ENCODE measurements around the gene GPR152. TPM values are rescaled to one million over a fixed set of nuclear protein-coding genes. Genes with fewer than 3 reads are reported as not detected.

Gene GPR152
- total and polyA plus RNA-seq, 2 donors (not counting 3 experiments of a cell fraction or from before 2014, with no cell fraction given): not detected

DNA sequence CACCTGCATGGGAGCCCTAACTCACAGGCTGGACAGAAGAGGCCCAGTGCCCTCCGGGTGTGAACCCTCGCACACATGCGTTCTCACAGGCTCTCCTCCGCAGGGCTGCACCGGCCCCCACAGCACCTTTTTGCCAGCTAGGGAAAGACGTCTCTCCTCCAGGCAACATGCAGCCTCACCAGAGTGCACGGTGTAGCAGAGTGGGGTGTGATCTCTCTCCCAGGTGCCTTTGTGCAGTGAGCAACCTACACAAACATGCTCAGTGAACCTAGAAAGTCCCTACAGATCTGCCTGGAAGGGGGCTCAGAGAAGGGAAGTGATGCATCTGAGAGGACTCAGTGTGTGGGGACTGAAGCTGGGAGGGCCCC, 40.8 kb downstream of the GPR152 start:
- Histone ChIP-seq H3K4me2 (ENCODE audit: insufficient read depth, low read length) (no peak overlapping the region), H4K20me1 (replicated peaks; ENCODE audit: control insufficient read depth, extremely low read depth, insufficient read depth, low read length) (no peaks in the 10 kb centered on the region), H3K9me1 (replicated peaks; ENCODE audit: control insufficient read depth, extremely low read depth, insufficient read depth, low read length) (no peaks in the 10 kb centered on the region), H3K4me1 (ENCODE audit: control insufficient read depth, extremely low read depth, insufficient read depth, low read length) (no peaks in the 10 kb centered on the region), H3K27me3 (ENCODE audit: control insufficient read depth in 2 of 2, insufficient read depth in 2 of 2, low read length in 2 of 2) (peaks cover 0 to 13% of the 10 kb centered on the region in 2 experiments), H3K27ac (ENCODE audit: insufficient read depth, low read depth, low read length) (no peak overlapping the region), H3K9ac (replicated peaks; ENCODE audit: extremely low read depth, insufficient read depth, low read length) (no peak overlapping the region), H3K36me3 (ENCODE audit: control insufficient read depth in 2 of 2, extremely low read depth in 1 of 2, insufficient read depth in 2 of 2, low read length in 2 of 2) (no peaks in the 10 kb centered on the region), H3K4me3 (replicated peaks in 1 of 3; ENCODE audit: insufficient read depth in 1 of 3, low read depth in 1 of 3, low read length in 3 of 3) (no peak overlapping the region), H3K79me2 (ENCODE audit: control insufficient read depth, insufficient read depth, low read length) (no peaks in the 10 kb centered on the region), H2AFZ (ENCODE audit: low read depth, low read length) (no peak overlapping the region), H3K9me3 (replicated peaks; ENCODE audit: control insufficient read depth, insufficient read depth, low read length) (no peaks in the 10 kb centered on the region)
- TF ChIP-seq, protein P1, sequence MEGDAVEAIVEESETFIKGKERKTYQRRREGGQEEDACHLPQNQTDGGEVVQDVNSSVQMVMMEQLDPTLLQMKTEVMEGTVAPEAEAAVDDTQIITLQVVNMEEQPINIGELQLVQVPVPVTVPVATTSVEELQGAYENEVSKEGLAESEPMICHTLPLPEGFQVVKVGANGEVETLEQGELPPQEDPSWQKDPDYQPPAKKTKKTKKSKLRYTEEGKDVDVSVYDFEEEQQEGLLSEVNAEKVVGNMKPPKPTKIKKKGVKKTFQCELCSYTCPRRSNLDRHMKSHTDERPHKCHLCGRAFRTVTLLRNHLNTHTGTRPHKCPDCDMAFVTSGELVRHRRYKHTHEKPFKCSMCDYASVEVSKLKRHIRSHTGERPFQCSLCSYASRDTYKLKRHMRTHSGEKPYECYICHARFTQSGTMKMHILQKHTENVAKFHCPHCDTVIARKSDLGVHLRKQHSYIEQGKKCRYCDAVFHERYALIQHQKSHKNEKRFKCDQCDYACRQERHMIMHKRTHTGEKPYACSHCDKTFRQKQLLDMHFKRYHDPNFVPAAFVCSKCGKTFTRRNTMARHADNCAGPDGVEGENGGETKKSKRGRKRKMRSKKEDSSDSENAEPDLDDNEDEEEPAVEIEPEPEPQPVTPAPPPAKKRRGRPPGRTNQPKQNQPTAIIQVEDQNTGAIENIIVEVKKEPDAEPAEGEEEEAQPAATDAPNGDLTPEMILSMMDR (IDR thresholded peaks at IDR 0.05; ENCODE audit: extremely low read depth in 1 of 2, insufficient read depth in 1 of 2, low read depth in 1 of 2, low read length in 2 of 2): no peak
- TF ChIP-seq GATA2 (IDR thresholded peaks at IDR 0.05; ENCODE audit: insufficient read depth, insufficient read length, low read depth, low read length) (no peak), FOS (IDR thresholded peaks at IDR 0.05; ENCODE audit: borderline replicate concordance, insufficient read depth, low read length) (no peak), EZH2 (IDR thresholded peaks at IDR 0.05; ENCODE audit: borderline replicate concordance, low read depth, low read length, severe bottlenecking) (no peak), MYC (IDR thresholded peaks at IDR 0.05; ENCODE audit: low read depth, low read length) (no peak), JUN (IDR thresholded peaks at IDR 0.05; ENCODE audit: borderline replicate concordance, insufficient read depth, insufficient read length, low read depth) (no peak), POLR2AphosphoS5 (IDR thresholded peaks at IDR 0.05; ENCODE audit: insufficient read depth, low read depth, low read length) (no peak), POLR2A (IDR thresholded peaks at IDR 0.05; ENCODE audit: low read depth, low read length) (no peak)
- TF ChIP-seq, protein P2, sequence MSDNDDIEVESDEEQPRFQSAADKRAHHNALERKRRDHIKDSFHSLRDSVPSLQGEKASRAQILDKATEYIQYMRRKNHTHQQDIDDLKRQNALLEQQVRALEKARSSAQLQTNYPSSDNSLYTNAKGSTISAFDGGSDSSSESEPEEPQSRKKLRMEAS (IDR thresholded peaks at IDR 0.05; ENCODE audit: insufficient read depth, insufficient read length): no peak
- ChIA-PET POLR2A (interaction anchor here (0.6 kb wide), 1 partner anchor 21 kb away, joined by 3 read pairs; no protein-coding TSS in a partner anchor), CTCF (interaction anchor here (0.6 to 3.7 kb wide), 2 partner anchors 10 to 29 kb away, joined by 3 to 22 read pairs; partner anchors contain the start of gene PPP1CA)
- DNase-seq (ENCODE audit: low read depth, low spot score) (no peak), FAIRE-seq (no peak)
- dilution Hi-C loops (cut with MboI; ENCODE audit: extremely low pct_ligation_motif_present, low sequenced_read_pairs) (no loop called here), intact Hi-C loops (cut with micrococcal nuclease) (no loop called here)
- no TSS peak for BruUV-seq (replicated peaks)

Measured in endothelial cell of umbilical vein (primary cell).